Upper lobe of right lung (tissue), 1 donor: ENCODE data around the gene PCDHGA4. TPM values are rescaled to one million over a fixed set of nuclear protein-coding genes. Genes with fewer than 3 reads are reported as not detected.

Source experiments
- ATAC-seq: fragments of 200-7000 bp; cut with Tn5 transposase; one replicate; pipeline ENCODE4 v1.9.1; 2020; ENCODE audit warnings: mild to moderate bottlenecking, moderate library complexity
- DNase-seq: peaks from one replicate; pipeline ENCODE4 v3.0.0-alpha.2; 2020
- H3K27ac ChIP-seq: fragments of 200-600 bp; one replicate; pipeline ENCODE4 v1.8.0; 2022
- H3K27me3 ChIP-seq: fragments of 200-600 bp; one replicate; pipeline ENCODE4 v1.8.0; 2022; ENCODE audit warnings: mild to moderate bottlenecking
- H3K36me3 ChIP-seq: fragments of 200-600 bp; one replicate; pipeline ENCODE4 v1.8.0; 2022
- H3K4me1 ChIP-seq: fragments of 200-600 bp; one replicate; pipeline ENCODE4 v1.8.0; 2022
- H3K4me3 ChIP-seq: fragments of 200-600 bp; one replicate; pipeline ENCODE4 v1.8.0; 2022; ENCODE audit warnings: mild to moderate bottlenecking
- H3K9me3 ChIP-seq: fragments of 200-600 bp; one replicate; pipeline ENCODE4 v1.8.0; 2022
- CTCF ChIP-seq: fragments of 200-600 bp; IDR thresholded peaks from one replicate; pipeline ENCODE4 v1.8.0; 2022; ENCODE audit warnings: antibody characterized with exemption
- intact Hi-C: fragments of 100-400 bp; cut with DNase I; formaldehyde crosslinking; loops from one replicate; pipeline ENCODE4 v1.11.0; 2022
- total RNA-seq: library from RNA; stranded (reverse); fragmentation: NEBNext Ultra II Directional; extraction: Animal tissue kit (Norgen Biotek cat#: 25700); gene quantifications from one replicate; pipeline ENCODE4 v1.2.1, GENCODE V29; 2021
- donor health status: DM: no; HTN: yes; CAD: no; lungs with severe emphysema.

PCDHGA4 gene
- total RNA-seq, 1 donor from 2014 or later, result 3.9 TPM

DNA sequence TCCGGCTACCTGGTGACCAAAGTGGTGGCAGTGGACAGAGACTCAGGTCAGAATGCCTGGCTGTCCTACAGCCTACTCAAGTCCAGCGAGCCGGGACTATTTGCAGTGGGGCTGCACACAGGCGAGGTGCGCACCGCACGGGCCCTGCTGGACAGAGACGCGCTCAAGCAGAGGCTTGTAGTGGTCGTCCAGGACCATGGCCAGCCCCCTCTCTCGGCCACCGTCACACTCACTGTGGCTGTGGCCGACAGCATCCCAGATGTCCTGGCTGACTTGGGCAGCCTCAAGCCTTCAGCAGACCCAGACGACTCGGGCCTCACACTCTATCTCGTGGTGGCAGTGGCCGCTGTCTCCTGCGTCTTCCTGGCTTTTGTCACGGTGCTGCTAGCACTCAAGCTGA is 2.1 kb downstream of the PCDHGA4 start:
- intact Hi-C loops, result no loop called here
- no peak for ATAC-seq
- Histone ChIP-seq H3K27me3 (peaks cover 13% of the 10 kb centered on the region), H3K9me3 (peaks cover 20% of the 10 kb centered on the region), H3K4me1 (no peaks in the 10 kb centered on the region), H3K4me3 (no peak overlapping the region), H3K36me3 (no peaks in the 10 kb centered on the region), H3K27ac (no peak overlapping the region)
- DNase-seq, result no peak
- no peak for TF ChIP-seq CTCF

DNA sequence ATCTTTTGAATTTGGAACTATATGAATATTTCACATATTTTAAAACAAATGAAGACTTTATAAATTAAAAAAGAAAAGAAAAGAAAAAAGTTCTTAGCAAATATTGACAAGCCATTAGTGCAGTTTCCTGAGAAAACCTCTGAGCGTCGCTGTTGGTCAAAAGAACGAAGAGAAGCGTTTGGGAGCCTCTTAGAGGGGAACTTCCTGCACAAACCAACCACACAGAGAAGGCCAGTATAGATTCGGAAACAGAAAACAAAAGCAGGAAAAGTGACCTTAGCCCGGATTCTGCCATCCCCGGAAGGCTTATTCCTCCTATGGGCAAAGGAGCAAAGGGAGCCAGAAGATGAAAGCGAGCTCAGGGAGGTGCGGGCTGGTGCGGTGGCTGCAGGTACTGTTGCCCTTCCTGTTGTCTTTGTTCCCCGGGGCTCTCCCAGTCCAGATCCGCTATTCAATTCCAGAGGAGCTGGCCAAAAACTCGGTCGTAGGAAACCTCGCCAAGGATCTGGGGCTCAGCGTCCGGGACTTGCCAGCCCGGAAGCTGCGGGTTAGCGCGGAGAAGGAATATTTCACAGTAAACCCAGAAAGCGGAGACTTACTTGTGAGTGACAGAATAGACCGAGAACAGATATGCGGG is 5.1 kb downstream of the PCDHGA4 start, which contains the start of gene PCDHGB2:
Gene PCDHGB2, plus strand, starts transcription at position 205 of the 637 bp plus-strand sequence. Its CDS starts 142 bp downstream, at position 347.
- peaks cover 22% of the 10 kb centered on the region for H3K27me3 ChIP-seq
- H3K4me3 ChIP-seq, result peak within 1 kb of the TSS; percentile 25
- ATAC-seq (peak; percentile 62), DNase-seq (no peak)
- intact Hi-C loops, result no loop called here
- no peak within 1 kb of the TSS for H3K27ac ChIP-seq
- no peaks in the 10 kb centered on the region for H3K4me1 ChIP-seq
- no peaks in the 10 kb centered on the region for H3K36me3 ChIP-seq
- H3K9me3 ChIP-seq, result peaks cover 33% of the 10 kb centered on the region
- peak; percentile 40 for TF ChIP-seq CTCF

- intact Hi-C loops, result no loop called here
- peaks cover 27% of the 10 kb centered on the region for H3K9me3 ChIP-seq
- H3K27me3 ChIP-seq, result peaks cover 27% of the 10 kb centered on the region
- H3K36me3 ChIP-seq, result no peaks in the 10 kb centered on the region
- no peaks in the 10 kb centered on the region for H3K4me1 ChIP-seq
- no peak for TF ChIP-seq CTCF
- H3K4me3 ChIP-seq, result no peak overlapping the region
- no peak for DNase-seq
- H3K27ac ChIP-seq, result no peak overlapping the region
- no peak for ATAC-seq
These were observed 5.9 kb downstream of the PCDHGA4 start for GRCh38 chr5:141360685-141361084.

GRCh38 chr5:141362719-141363118 is 7.9 kb downstream of the PCDHGA4 start:
- Histone ChIP-seq H3K4me1 (no peaks in the 10 kb centered on the region), H3K27me3 (peaks cover 36% of the 10 kb centered on the region), H3K4me3 (no peak overlapping the region), H3K36me3 (no peaks in the 10 kb centered on the region), H3K9me3 (peaks cover 23% of the 10 kb centered on the region), H3K27ac (no peak overlapping the region)
- intact Hi-C loops, result no loop called here
- TF ChIP-seq CTCF, result no peak
- DNase-seq (no peak), ATAC-seq (no peak)

GRCh38 chr5:141363952-141364660 is 9.3 kb downstream of the PCDHGA4 start, which contains the start of gene PCDHGA5:
Gene PCDHGA5, plus strand, starts transcription at chr5:141364162. Its CDS starts 169 bp downstream, at chr5:141364331.
- TF ChIP-seq CTCF, result peak; percentile 7
- no peaks in the 10 kb centered on the region for H3K4me1 ChIP-seq
- peaks cover 36% of the 10 kb centered on the region for H3K27me3 ChIP-seq
- peaks cover 14% of the 10 kb centered on the region for H3K9me3 ChIP-seq
- ATAC-seq (no peak), DNase-seq (no peak)
- no peak within 1 kb of the TSS for H3K27ac ChIP-seq
- no peaks in the 10 kb centered on the region for H3K36me3 ChIP-seq
- peak within 1 kb of the TSS; percentile 4 for H3K4me3 ChIP-seq
- intact Hi-C loops, result no loop called here
